Mesenteric fat pad (tissue), 1 donor: Measurements from ENCODE around the gene BAIAP3. TPM values are rescaled to one million over a fixed set of nuclear protein-coding genes. Genes with fewer than 3 reads are reported as not detected.
"Not testable (repeated sequence)": the region's sequence is repeated elsewhere in the genome, so short reads cannot be mapped to it uniquely, and the experiment has no call there.

ENCODE experiments used
- DNase-seq: peaks from one replicate; pipeline ENCODE4 v3.0.0-alpha.2; 2020; ENCODE audit warnings: low spot score
- total RNA-seq: library from RNA; stranded (reverse); fragmentation: NEBNext Ultra II Directional; extraction: Animal tissue kit (Norgen Biotek cat#: 25700); gene quantifications from one replicate; pipeline ENCODE4 v1.2.1, GENCODE V29; 2021
- donor health status: DM: yes; HTN: yes; CAD: no.

The BAIAP3 gene
- total RNA-seq, 1 donor from 2014 or later, result 1.3 TPM

DNA sequence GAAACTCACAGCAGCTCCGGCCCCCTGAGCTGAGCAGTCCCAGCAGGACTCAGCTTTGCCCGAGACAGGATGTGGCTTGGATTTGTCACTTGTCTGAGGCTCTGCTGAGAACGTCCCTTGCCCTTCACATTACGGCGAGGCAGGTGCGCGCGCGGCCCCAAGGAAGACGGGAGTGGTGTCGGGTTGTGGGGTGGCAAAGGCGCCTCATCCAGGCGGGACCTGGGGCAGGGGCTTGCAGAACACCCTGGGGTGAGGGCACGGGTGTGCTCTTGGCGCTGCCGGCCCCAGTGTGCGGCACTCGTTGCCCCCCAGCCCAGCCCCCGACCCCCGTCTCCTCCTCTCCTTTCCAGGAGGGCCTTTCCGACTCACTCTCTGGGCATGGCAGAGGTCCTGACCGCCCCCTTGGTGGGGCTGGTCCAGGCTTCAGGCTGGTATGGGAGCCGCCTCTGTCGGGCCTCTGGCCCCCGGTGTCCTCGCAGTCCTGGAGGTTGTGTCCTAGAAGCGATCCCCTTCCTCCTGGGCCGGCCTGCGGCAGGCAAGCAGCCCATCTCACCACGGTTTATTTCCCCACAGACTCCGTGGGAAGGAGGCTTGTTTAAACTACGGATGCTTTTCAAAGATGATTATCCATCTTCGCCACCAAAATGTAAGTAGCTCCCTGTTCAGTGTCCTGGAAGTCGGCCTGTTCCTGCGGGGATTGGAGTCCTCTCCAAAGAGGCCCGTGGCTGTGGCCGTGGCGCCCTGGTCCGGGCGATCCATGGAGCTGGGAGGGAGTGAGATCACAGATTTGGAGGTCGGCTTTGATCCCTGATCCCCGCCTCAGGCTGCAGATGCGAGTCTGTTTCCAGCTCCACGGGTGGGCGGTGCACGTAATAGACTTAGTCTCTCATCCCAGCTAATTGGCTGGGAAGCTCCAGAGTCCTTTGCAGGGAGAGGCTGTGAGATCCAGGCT is 18.1 kb upstream of the BAIAP3 start:
- no peak for DNase-seq

DNA sequence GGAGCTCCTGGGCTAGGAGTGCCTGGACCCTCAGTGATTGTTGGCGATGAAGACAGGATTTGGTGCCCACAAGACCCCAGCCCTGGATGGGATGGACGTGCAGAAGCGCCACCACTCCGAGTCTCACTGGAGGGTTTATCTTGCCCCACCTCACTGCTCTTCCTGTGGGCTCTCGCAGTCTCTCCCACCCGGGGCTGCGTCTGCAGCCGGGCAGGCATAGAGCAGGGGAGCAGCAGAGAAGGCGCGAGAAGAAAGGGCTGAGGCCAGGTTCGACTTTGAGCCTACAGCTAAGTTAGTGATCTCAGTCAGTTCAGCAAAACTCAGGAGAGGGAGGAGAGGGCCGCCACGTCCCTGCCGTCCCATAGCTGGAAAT is 17.4 kb upstream of the BAIAP3 start:
- DNase-seq, result no peak

DNA sequence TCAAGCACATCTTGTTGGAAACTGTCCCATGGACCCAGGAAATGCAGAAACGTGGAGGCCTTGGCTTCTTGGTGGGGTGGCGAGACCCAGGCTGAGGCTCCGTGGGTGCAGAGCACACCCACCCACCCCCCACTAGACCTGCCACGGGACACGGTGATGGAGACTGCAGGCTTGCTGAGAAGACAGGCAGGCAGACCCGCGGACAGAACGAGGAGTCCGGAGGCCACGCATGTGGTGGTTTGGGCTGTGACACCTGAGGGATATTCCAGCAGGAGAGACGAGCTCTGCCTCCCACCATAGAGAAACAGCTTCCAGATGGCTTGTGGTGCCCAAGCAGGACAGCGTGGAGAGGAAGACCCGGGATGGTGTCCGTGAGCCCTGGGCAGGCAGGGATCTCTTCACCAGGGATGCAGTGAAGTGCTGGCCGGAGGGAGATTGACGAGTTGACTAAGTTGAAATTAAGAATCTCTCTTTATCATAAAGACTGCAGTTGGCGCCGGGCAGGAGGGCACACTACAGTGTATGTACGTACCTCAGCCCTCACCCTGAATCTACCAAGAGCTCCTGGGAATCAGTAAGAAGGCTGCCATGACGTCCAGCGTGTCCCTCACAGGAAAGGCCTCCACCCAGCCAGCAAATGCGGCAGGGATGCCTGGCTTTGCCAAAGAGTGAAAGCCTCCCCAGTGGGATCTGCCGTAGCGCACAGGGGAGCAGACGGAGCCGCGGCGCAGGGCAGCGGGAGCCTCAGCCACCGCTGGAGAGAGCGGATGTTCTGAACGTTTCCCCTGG is 15.8 kb upstream of the BAIAP3 start:
- no peak for DNase-seq

DNA sequence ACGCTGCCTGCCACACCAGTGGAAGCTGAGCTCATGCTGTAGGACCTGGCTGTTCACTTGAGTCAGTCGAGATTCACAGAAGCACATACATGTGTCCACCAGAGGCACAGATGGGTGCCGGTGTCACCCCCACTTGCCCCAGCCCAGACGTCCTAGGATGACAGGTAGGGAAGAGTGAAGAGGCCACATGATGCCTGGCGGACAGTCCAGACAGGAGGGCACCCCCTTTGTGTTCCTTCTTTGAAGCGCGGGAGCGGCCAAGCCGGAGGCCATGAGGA is 15.2 kb upstream of the BAIAP3 start:
- no peak for DNase-seq

DNA sequence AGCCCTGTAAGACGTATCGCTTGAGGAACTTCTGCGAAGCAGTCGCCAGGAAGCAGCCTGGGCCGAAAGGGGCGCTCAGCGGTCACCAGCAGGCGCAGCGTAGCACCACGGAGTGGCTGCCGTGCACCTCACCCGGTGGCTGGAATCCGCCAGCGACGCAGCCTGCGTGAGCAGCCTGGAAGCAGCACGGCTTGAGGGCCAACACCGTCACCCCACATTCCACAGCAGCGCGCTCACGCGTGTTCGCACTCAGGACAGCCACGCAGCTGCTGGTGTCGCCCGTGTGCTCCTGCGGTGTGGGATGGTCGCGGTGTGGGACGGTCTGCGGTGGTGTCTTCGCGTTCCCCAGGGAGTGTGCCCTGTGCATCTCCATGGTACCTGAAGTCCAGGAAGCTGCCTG is 14.4 kb upstream of the BAIAP3 start:
- no peak for DNase-seq

DNA sequence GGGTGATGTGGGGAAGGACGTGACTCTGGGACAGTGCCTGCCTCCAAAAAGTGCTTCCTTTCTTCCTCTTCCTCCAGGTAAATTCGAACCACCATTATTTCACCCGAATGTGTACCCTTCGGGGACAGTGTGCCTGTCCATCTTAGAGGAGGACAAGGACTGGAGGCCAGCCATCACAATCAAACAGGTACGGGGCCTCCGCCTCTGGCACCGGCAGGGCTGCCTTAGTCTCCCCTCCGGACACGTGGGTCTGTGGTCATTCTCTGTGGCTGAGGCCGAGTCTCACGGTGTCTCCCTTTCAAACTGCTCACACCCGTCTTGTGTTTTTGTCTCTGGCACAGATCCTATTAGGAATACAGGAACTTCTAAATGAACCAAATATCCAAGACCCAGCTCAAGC is 13.3 kb upstream of the BAIAP3 start:
- DNase-seq, result no peak

DNA sequence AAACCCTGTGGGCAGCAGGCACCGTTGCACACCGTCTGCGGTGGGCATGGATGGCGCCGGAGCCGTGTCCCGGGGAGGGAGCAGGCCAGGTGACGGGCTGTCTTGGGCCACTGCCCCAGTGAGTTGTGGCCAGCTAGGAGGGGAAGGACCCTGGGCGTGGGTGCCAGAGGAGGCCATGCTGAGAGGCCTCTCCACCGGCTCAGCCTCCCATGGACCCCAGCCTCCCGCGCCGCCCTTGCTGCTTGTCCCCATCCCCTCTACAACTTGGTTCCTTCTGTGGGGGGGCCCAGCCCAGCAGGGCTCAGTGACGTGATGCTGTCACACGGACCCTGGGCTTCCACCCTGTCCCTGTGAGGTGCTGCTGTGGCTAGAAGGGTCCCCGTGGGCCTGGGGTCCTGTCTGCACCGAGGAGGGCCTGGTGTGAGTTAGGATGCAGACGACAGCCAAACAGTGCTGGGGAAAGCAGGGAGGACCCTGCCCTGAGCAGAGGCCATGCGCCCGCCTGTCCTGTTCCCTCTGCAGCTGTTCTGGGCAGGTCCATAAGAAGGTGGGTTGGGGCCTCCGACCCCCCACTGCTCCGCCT is 12.7 kb upstream of the BAIAP3 start:
- no peak for DNase-seq

DNA sequence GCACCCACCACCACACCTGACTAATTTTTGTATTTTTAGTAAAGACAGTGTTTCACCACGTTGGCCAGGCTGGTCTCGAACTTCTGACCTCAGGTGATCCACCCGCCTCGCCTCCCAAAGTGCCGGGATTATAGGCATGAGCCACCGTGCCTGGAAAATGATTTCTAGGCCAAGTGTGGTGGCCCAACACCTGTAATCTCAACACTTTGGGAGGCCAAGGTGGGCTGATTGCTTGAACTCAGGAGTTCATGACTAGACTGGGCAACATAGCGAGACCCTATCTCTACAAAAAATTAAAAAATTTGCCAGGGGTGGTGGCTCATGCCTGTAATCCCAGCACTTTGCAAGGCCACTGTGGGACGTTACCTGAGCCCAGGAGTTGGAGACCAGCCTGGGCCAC is 11.0 kb upstream of the BAIAP3 start:
- no peak for DNase-seq

DNA sequence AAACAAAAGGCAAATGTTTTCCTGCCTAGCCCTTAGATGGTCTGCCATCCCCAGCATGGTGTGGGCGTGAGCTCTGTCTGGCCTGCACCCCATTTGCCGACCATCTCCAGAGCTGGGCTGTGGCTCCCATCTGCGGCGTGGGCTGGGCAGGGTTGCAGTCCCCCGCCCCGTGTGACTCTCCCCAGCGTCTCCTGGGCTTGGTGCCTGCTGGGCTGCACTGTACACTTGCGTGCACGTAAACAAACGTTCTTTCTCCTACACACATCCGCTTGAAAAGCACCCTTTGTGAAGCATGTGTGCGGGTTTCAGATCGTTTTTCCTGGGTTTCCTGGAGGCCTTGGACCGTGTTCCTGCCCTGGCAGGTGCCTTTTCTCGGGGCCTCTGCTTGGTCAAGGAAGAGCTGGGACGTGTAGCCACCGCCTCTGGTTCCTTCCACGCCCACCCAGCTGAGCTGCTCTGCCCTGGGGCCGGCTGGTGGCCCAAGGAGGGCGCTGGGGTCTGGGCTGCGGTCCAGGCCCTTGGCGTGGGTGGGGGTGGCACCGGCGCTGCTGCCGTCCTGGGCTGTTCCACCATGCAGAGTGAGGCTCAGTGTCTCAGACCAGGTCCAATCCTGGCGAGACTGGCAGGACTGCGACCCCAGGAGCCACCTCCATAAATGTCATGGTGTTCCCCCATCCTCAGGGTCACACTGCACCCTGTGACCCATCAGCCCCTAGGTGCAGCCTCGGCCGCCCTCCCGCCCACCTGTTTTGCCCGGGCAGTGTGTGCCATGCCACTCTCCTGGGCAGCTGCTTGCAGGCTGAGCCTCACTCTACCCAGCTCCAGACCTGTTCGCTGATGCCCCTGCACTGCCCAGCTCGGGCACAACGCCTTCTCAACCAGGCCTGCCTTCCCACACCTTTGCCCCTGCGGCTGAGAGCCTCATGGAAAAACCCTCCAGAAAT is 9.9 kb upstream of the BAIAP3 start:
- DNase-seq, result no peak

DNA sequence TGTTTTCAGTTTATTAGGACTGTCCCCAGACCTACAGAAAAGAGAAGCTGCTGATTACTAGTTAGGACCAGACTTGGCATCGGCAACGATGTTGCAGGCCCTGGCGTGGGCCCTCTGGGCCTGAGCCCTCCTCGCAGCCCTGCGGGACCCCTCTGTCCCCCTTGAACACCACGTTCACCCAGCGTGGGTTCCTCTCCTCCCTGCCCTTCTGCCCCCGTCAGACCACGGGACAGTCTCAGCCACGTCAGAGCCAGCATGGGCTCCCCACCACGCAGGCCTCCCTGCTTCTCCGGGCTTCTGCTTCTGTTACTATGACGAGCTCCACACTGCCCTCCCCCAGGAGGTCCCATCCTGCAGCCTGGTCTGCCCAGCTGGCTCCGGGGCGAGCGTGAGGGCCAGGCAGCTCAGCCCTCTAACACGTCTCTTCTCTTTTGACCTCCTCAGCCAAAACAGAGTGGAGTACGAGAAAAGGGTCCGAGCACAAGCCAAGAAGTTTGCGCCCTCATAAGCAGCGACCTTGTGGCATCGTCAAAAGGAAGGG is 9.1 kb upstream of the BAIAP3 start:
- DNase-seq, result no peak

DNA sequence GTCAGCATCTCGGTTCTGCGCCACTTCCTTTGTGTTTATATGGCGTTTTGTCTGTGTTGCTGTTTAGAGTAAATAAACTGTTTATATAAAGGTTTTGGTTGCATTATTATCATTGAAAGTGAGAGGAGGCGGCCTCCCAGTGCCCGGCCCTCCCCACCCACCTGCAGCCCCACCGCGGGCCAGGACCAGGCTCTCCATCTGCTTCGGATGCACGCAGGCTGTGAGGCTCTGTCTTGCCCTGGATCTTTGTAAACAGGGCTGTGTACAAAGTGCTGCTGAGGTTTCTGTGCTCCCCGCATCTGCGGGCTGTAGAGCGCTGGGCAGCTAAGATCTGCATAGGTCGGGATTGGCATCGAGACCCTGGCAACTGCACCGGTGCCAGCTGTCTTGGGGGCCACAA is 8.2 kb upstream of the BAIAP3 start:
- no peak for DNase-seq

DNA sequence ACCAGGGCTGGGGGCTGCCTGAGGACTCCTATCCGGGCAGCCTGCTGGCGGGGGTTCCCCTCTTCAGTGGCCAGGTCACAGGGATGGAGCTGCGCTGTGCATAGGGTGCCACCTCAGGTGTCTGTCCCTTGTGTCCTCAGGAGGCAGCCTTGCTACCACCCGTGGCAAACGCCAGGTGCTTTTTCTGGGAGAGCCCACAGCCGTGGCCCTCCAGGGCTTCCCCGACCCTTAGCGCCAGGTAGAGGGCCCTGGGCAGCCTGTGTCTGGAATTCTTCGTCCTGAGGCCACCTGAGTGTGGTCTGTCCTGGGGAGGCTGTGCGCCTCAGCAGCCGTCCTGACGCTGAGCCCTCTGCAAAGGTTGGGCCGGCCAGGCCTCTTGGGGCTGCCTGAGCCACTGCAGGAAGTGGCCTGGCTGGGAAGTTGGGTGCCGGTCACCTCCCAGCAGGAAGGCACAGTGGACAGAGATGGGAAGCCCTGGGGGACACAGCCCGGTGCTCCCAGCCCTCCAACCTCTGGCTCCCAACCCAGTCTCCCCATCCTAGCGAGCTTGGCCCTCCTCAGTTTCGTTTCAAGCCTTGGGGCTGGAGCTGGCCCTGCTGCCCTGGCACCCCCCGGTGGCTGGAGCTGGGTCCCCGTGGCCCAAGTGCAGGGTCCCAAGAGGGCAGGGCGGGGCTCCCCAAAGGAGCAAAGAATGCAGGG is 7.6 kb upstream of the BAIAP3 start:
- no peak for DNase-seq

DNA sequence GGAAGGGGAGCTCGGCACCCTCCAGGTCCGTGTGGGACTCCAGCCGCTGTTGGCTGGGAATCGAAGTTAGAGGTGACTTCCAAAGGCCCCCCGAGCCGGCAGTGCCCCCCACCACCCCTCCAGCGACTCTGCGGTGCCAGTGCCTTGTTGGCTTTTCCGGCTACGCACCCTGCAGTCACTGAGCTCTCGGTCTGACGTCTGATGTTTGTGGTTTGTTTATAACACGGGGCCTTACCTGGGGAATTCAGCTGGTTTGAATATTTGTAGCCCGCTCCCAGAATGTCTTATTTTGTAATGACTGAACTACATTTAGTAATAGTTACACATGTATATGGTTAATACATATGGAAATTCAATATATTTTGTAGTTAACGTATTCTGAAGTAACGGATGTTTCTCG is 7.1 kb upstream of the BAIAP3 start:
- no peak for DNase-seq

DNA sequence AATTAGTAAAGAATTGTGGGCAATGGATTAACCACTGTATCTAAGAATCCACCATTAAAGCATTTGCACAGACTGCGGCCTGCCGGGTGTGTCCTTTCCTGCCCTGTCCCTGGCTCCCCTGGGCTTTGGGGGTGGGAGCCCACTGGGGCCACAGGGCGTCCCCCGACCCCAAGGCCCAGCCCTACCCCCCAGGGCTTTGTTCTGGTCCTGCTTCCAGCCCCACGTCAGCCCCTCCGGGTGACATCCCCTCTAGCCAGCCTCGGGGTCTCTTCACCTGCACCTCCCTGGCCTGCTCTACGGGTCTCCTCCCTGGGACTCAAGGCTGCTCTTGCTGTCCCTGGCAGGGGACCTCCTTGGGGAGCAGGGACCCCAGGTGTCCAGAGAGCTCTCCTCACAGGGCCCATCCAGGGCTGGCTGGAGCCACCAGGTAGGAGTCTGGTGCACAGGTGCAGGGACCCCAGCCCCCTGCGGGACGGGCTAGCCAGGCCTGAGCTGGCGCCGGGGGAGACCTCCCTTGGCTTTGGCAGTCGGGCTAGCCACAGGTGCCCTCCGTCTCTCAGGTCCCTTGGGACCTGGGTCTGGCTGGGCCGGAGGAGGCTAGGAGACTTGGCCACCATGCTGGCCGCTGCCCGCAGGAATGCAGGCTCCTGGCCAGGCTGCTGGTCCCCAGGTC is 6.4 kb upstream of the BAIAP3 start:
- no peak for DNase-seq

DNA sequence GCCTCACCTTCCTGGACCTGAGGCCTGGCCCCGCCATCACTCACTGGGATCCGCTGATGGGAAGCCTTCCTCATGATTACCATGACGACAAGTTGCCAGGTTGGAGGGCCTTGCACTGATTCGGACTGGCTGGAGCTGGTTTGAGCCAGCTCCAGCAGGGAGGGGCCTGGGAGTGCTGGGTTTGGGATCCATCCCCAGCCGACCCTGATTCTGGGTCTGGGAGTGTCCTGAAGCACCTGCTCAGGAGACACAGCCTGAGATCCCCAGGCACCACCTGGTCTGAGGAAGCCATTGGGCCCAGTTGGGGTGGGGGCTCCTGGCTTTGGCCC is 5.9 kb upstream of the BAIAP3 start:
- no peak for DNase-seq

DNA sequence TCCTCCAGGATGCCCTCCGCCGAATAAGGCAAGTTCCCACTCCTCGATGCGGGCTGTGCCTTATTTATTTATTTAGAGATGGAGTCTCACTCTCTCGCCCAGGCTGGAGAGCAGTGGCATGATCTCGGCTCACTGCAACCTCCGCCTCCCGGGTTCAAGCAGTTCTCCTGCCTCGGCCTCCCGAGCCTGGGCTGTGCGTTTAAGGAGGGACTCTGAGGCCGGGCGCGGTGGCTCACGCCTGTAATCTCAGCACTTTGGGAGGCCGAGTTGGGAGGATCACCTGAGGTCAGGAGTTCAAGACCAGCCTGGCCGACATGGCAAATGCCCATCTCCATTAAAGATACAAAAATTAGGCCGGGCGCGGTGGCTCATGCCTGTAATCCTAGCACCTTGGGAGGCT is 5.3 kb upstream of the BAIAP3 start:
- DNase-seq, result not testable (repeated sequence)

DNA sequence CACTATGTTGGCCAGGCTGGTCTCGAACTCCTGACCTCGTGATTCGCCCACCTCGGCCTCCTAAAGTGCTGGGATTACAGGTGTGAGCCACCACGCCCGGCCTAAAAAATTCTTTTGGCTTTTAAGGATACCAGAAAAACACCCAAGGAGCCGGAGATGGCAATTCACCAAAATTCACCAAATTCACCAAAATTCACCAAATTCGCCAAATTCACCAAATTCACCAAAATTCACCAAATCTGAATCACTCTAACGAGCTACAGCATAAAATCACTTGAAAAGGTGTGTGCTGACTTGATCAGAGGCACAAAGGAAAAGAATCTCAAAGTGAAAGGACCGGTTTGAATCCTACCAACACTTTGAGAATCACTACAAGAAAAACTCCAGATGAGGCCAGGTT is 4.5 kb upstream of the BAIAP3 start:
- not testable (repeated sequence) for DNase-seq

DNA sequence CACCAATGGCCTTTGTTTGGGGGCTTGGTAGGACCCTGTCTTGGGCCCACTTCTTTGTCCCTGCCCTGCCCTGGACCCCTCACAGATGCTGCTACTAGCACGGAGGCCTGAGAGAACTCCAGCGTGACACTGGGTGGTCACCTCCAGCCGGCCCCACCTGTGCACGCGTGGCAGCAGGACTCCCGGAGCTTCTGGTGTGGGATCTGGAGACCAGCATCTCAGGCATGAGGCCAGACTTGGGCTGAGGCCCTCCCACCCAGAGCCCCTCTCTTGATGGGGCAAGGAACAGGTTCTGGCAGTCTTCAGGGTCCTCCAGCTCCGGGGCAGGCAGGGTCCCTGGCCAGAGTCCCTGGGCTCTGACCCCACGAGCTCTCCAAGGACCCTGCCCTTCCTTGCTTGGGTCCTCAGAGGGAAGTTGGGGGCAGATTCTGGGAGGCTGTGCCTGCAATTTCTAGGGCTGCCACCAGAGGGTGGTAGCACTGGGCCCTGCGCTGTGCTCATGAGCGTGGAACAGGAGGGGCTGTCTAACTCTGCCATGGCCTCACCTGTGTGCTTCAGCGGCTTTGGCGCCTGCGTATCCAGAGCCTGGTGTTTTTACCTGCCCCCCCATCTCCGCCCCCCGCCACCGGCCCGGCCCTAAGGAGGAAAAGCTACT is 3.1 kb upstream of the BAIAP3 start:
- no peak for DNase-seq

DNA sequence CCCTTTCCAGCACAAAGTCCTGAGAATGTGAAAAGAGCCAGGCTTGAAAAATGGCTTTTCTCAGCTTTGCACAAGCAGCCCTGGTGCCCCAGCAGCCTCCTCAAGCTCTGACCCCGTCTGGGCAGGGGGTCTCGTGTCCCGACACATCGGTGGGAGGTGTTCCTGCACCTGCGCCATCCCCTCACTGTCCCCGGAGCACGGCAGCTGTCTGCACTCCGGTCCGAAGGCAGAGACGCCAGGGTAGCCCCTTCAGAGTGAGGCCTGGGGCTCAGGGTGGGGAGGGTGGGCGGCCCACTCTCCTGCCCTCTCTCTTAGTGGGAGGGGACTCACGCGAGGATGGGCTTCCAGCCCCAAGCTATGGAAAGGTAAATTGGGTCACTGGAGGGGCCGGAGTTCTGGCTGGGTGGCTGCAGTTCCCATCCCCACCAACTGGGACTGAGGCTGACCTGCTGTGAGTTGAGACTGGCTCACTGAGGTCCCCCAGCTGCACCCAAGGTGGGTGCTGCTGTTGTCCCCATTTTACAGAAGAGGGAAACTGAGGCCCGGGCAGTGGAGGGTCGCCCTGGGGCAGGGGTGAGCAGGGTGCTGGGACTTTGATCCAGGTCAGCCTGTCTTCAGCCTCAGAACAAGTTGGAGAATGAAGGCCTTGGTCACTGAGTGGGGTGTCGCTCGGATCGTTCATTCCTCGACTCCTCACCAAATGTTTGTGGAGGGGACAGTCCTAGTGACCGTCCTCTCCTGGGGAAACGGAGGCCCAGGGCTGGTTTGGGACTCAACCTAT is 2.3 kb upstream of the BAIAP3 start:
- DNase-seq, result no peak
